ENCODE measurements around the gene FKRP.
"Not testable (repeated sequence)": the region's sequence is repeated elsewhere in the genome, so short reads cannot be mapped to it uniquely, and the experiment has no call there.

Gene FKRP

DNA sequence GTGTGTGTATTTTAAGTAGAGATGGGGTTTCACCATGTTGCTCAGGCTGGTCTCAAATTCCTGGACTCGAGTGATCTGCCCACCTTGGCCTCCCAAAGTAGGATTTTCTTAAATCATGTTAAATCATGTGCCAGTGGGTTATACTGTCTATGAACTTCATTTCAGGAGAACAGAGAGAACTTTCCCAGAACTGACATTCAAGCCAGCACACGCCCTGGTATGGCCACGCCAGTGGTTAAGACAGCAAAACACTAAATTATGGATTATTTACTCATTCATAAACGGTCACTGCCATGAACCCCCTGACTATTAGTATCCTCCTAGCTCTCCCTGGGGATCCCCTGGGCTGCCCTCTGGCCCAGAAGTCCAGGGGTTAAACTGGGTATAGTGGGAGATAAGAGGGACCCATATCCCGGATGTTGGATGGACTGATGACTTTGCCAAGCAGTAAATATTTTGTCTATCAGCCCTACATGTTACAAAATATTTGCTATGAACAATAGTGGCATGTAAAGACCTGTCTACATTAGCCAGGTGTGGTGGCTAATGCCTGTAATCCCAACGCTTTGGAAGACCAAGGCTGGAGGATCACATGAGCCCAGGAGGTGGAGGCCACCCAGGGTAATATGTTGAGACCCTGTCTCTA lies 16.5 kb downstream of the FKRP start:
- no peaks in the 10 kb centered on the region for H3K9me2 ChIP-seq (replicated peaks; ENCODE audit: control insufficient read depth, low read length)
- peaks cover 2% of the 10 kb centered on the region; the same call in 1 of the 2 replicates for H3K4me1 ChIP-seq (ENCODE audit: control insufficient read depth, low read length)
- H3F3A ChIP-seq (ENCODE audit: control insufficient read depth, insufficient read depth) = no peaks in the 10 kb centered on the region
- no peaks in the 10 kb centered on the region for H3K79me2 ChIP-seq (ENCODE audit: control insufficient read depth, low read length)
- no peak for TF ChIP-seq EZH2phosphoT487 (IDR thresholded peaks at IDR 0.05; ENCODE audit: borderline replicate concordance, low read length)
- TF ChIP-seq, protein P1, sequence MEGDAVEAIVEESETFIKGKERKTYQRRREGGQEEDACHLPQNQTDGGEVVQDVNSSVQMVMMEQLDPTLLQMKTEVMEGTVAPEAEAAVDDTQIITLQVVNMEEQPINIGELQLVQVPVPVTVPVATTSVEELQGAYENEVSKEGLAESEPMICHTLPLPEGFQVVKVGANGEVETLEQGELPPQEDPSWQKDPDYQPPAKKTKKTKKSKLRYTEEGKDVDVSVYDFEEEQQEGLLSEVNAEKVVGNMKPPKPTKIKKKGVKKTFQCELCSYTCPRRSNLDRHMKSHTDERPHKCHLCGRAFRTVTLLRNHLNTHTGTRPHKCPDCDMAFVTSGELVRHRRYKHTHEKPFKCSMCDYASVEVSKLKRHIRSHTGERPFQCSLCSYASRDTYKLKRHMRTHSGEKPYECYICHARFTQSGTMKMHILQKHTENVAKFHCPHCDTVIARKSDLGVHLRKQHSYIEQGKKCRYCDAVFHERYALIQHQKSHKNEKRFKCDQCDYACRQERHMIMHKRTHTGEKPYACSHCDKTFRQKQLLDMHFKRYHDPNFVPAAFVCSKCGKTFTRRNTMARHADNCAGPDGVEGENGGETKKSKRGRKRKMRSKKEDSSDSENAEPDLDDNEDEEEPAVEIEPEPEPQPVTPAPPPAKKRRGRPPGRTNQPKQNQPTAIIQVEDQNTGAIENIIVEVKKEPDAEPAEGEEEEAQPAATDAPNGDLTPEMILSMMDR (IDR thresholded peaks at IDR 0.05; ENCODE audit: low read depth, low read length, poor library complexity, severe bottlenecking) = no peak
- H3K9me3 ChIP-seq (ENCODE audit: control insufficient read depth, insufficient read depth, low read length) = no peaks in the 10 kb centered on the region
- H4K20me1 ChIP-seq (ENCODE audit: control insufficient read depth, insufficient read depth, low read depth, low read length) = no peaks in the 10 kb centered on the region; the same call in 1 of the 2 replicates
- no peak overlapping the region for H3K4me3 ChIP-seq (ENCODE audit: low read length)
- H3K36me3 ChIP-seq (ENCODE audit: control insufficient read depth, low read length) = peaks cover 7% of the 10 kb centered on the region
- no peak overlapping the region for H3K4me2 ChIP-seq (ENCODE audit: low read length)
- no peaks in the 10 kb centered on the region for H3K27me3 ChIP-seq (ENCODE audit: control insufficient read depth, low read length)
- no peak overlapping the region for H3K27ac ChIP-seq (ENCODE audit: low read depth, low read length)

DNA sequence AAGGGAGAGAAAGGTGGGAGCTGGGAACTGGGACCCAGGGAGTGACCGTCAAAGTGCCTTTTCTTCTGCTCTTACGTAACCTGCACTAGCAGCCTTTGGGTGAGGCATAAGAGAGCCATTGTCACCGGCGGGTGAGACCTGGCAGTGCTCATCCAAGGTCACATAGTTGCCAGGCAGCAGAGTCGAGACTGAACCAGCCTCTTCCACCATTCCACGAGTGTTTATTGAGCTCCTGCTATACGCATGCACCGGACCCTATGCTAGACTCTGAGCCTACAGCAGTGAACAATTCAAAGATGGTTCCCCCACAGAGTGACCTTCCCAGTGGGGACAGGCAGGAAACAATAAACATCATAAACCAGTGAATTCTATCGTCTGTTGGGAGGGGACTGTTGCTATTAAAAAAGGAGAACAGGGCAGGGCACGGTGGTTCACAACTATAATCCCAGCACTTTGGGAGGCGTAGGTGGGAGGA lies 19.0 kb downstream of the FKRP start:
- no peaks in the 10 kb centered on the region for H4K20me1 ChIP-seq (ENCODE audit: control insufficient read depth, insufficient read depth, low read depth, low read length)
- H3K4me1 ChIP-seq (ENCODE audit: control insufficient read depth, low read length) = no peaks in the 10 kb centered on the region
- no peak overlapping the region for H3K4me2 ChIP-seq (ENCODE audit: low read length)
- TF ChIP-seq, protein P1 (IDR thresholded peaks at IDR 0.05; ENCODE audit: low read depth, low read length, poor library complexity, severe bottlenecking) = no peak
- TF ChIP-seq EZH2phosphoT487 (IDR thresholded peaks at IDR 0.05; ENCODE audit: borderline replicate concordance, low read length) = no peak
- H3K36me3 ChIP-seq (ENCODE audit: control insufficient read depth, low read length) = no peaks in the 10 kb centered on the region
- H3K9me3 ChIP-seq (ENCODE audit: control insufficient read depth, insufficient read depth, low read length) = no peaks in the 10 kb centered on the region
- no peak overlapping the region for H3K4me3 ChIP-seq (ENCODE audit: low read length)
- no peaks in the 10 kb centered on the region for H3F3A ChIP-seq (ENCODE audit: control insufficient read depth, insufficient read depth)
- no peaks in the 10 kb centered on the region for H3K79me2 ChIP-seq (ENCODE audit: control insufficient read depth, low read length)
- H3K9me2 ChIP-seq (replicated peaks; ENCODE audit: control insufficient read depth, low read length) = no peaks in the 10 kb centered on the region
- H3K27ac ChIP-seq (ENCODE audit: low read depth, low read length) = no peak overlapping the region
- no peaks in the 10 kb centered on the region for H3K27me3 ChIP-seq (ENCODE audit: control insufficient read depth, low read length)

DNA sequence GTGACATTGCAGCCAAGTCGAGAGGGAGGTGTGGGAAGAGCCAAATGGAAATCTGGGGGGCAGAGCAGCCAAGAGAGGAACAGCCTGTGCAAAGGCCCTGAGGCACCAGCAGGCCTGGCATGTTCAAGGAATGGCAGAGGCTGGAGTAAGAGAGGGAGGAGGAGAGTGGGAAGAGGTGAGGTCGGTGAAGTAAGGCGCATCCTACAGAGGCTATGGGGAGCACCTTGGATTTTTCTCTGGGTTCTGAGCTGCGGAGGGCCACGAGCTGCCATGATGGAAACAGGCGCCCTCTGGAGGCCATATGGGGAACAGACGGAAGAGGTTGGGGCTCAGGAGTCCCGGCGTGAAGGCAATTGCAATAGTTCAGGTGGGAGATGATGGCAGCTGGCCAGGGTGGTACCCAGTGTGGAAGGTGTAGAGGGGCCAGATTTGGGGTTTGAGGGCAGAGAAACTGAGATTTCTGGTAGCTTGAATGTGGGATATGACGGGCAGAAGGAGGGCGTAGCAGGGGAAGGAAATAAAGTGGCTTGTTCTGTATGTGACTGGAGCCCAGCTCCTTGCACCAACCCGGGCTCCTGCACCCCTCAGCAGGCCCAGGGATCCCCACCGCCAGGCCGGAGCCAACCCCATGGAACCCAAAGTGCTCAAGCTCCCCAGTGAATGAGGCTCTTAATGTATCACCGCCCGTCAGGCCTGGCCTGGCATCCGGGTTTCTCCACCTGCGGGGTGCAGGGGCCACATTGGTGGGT lies 20.9 kb downstream of the FKRP start:
- no peak overlapping the region for H3K4me3 ChIP-seq (ENCODE audit: low read length)
- no peaks in the 10 kb centered on the region for H4K20me1 ChIP-seq (ENCODE audit: control insufficient read depth, insufficient read depth, low read depth, low read length)
- TF ChIP-seq, protein P1 (IDR thresholded peaks at IDR 0.05; ENCODE audit: low read depth, low read length, poor library complexity, severe bottlenecking) = peak; percentile 92
- no peak for TF ChIP-seq EZH2phosphoT487 (IDR thresholded peaks at IDR 0.05; ENCODE audit: borderline replicate concordance, low read length)
- H3K36me3 ChIP-seq (ENCODE audit: control insufficient read depth, low read length) = no peaks in the 10 kb centered on the region
- no peaks in the 10 kb centered on the region for H3K9me2 ChIP-seq (replicated peaks; ENCODE audit: control insufficient read depth, low read length)
- no peaks in the 10 kb centered on the region for H3K27me3 ChIP-seq (ENCODE audit: control insufficient read depth, low read length)
- no peaks in the 10 kb centered on the region for H3K4me1 ChIP-seq (ENCODE audit: control insufficient read depth, low read length)
- H3K27ac ChIP-seq (ENCODE audit: low read depth, low read length) = no peak overlapping the region
- no peak overlapping the region for H3K4me2 ChIP-seq (ENCODE audit: low read length)
- no peaks in the 10 kb centered on the region for H3K9me3 ChIP-seq (ENCODE audit: control insufficient read depth, insufficient read depth, low read length)
- no peaks in the 10 kb centered on the region for H3K79me2 ChIP-seq (ENCODE audit: control insufficient read depth, low read length)
- 0 out of 2 replicates have a peak, but pooled peaks cover 3% of the 10 kb centered on the region for H3F3A ChIP-seq (ENCODE audit: control insufficient read depth, insufficient read depth)

DNA sequence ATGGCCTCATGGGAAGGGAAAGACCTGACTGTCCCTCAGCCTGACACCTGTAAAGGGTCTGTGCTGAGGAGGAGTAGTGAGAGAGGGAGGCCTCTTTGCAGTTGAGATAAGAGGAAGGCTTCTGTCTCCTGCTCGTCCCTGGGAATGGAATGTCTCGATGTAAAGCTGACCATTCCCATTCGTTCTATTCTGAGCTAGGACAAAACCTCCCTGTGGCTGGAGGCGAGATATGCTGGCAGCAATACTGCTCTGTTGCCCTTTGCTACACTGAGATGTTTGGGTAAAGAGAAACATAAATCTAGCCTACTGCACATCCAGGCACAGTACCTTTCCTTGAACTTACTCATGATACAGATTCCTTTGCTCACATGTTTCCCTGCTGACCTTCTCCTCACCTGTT lies 22.9 kb downstream of the FKRP start:
- H3K4me2 ChIP-seq (ENCODE audit: low read length); H3K79me2 ChIP-seq (ENCODE audit: control insufficient read depth, low read length); H3F3A ChIP-seq (ENCODE audit: control insufficient read depth, insufficient read depth); H3K27me3 ChIP-seq (ENCODE audit: control insufficient read depth, low read length); H3K36me3 ChIP-seq (ENCODE audit: control insufficient read depth, low read length); H3K4me3 ChIP-seq (ENCODE audit: low read length); H3K27ac ChIP-seq (ENCODE audit: low read depth, low read length); H3K4me1 ChIP-seq (ENCODE audit: control insufficient read depth, low read length); H4K20me1 ChIP-seq (ENCODE audit: control insufficient read depth, insufficient read depth, low read depth, low read length); H3K9me2 ChIP-seq (replicated peaks; ENCODE audit: control insufficient read depth, low read length); H3K9me3 ChIP-seq (ENCODE audit: control insufficient read depth, insufficient read depth, low read length): not testable (repeated sequence)
